ENCODE data around the gene PRELID3B.

- TF ChIP-seq CTCF (IDR thresholded peaks at IDR 0.05) (no peak), POLR2A (IDR thresholded peaks at IDR 0.05) (no peak), EP300 (IDR thresholded peaks at IDR 0.05) (peak; percentile 38 to 40)
Measured at GRCh38 chr20:59007665-59008511, 34.7 kb downstream of the PRELID3B start.
